Right cardiac atrium (tissue), 5 donors: ENCODE results near the gene COL23A1. TPM values are rescaled to one million over a fixed set of nuclear protein-coding genes. Genes with fewer than 3 reads are reported as not detected.

Experiments
- ATAC-seq, 2 donors: fragments of 200-7000 bp; cut with Tn5 transposase; one replicate each; pipeline versions ENCODE4 v1.8.0 to v1.9.1; 2020; ENCODE audit warnings: moderate library complexity in 2 of 2, mild to moderate bottlenecking in 1 of 2
- DNase-seq, 3 donors: peaks; one replicate each; pipeline ENCODE4 v3.0.0-alpha.2; 2020
- H3K27ac ChIP-seq: one replicate; pipeline ENCODE4 v1.5.1; 2013; ENCODE audit warnings: mild to moderate bottlenecking, low read length, control low read depth, moderate library complexity
- H3K27me3 ChIP-seq: one replicate; pipeline ENCODE4 v1.6.1; 2013; ENCODE audit not compliant: control insufficient read depth, insufficient read depth
- H3K4me1 ChIP-seq: one replicate; pipeline ENCODE4 v1.6.1; 2013; ENCODE audit warnings: low read length; ENCODE audit not compliant: control insufficient read depth, insufficient read depth
- H3K4me3 ChIP-seq: one replicate; pipeline ENCODE4 v1.5.1; 2013; ENCODE audit warnings: low read length, control low read depth
- H3K9me3 ChIP-seq: one replicate; pipeline ENCODE4 v1.6.1; 2013; ENCODE audit warnings: low read length; ENCODE audit not compliant: control insufficient read depth
- WGBS: extraction: QIAGEN DNeasy Blood & Tissue Kit; methylation state at CpG from one replicate; pipeline ENCODE4 v1.1.7; 2013; 5-methylcytosine and 5-hydroxymethylcytosine counted together
- intact Hi-C, 4 donors: fragments of 100-400 bp; cut with DNase I; formaldehyde crosslinking; loops; one replicate each; pipeline versions ENCODE4 v1.11.0 to v1.14.0; 2022 to 2023
- polyA plus RNA-seq: library from polyadenylated mRNA; stranded (reverse); fragments of 200-250 nt; gene quantifications from one replicate; pipeline ENCODE4 v1.2.3, GENCODE V29; 2013
- total RNA-seq, 4 donors: library from RNA; stranded (reverse); fragmentation: NEBNext Ultra II Directional; extraction: Animal tissue kit (Norgen Biotek cat#: 25700); gene quantifications; one replicate each; pipeline ENCODE4 v1.2.1, GENCODE V29; 2021
- donor health status: healthy with polysubstance abuse.
- donor health status: DM: no; HTN: yes; CAD: no.
- donor health status: DM: no; HTN: no; CAD: no.
- donor health status: DM: no; HTN: yes; CAD: no; lungs with severe emphysema.
- donor health status: DM: yes; HTN: yes; CAD: no.

COL23A1 gene
- total and polyA plus RNA-seq, 5 donors = 2.5 to 13.6 (median 6.3) TPM

DNA sequence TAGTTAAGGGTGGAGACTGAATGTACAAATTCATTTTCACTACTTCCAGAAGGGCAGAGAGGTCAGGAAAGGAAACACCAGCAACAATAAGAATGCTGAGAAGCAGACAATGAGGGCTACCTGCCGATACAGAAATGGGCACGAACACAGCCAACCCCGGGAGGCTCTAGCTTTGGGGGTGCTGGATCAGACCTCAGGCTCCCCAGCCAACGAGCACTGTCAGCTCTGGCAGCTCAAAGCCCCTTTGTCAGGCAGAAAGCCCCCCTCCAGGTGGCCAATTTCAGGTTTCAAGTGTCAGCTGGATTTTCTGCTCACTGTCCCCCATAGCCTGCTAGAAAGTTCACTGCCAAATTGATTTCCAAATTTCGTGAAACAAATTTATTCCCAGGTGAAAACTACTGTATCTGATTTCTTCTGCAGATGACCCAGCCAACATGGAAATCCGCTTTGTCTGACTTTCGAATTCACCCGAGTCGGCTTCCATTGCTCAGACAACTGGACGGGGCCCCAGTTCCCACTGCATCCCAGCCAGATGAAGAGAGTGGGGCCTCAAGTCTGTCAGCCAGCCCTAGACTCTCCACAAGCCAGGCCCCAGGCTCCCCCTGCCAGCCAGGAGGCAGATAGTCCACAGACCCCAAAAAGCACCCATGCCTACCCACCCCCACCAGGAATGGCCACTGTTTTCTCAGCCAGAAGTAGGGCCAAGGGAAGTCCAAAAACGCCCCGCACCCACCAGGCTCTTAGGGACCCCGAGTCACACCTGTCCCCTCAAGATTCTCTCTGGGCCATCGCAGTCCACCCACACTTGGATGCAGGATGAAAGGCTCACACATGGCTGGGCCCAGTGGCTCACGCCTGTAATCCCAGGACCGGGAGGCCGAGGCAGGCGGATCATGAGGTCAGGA, 261.1 kb downstream of the COL23A1 start:
- Histone ChIP-seq H3K4me3 (no peak overlapping the region), H3K4me1 (peaks cover 5% of the 10 kb centered on the region), H3K27ac (no peak overlapping the region), H3K27me3 (no peaks in the 10 kb centered on the region), H3K9me3 (no peaks in the 10 kb centered on the region)
- DNase-seq = peak in 2 of 3 donors; percentile 33 to 40
- 85% methylated on average over 18 of the region's 18 CpGs for WGBS
- ATAC-seq = no peak
- intact Hi-C loops = no loop called here

GRCh38 chr5:178327931-178328711, 262.1 kb downstream of the COL23A1 start:
- Histone ChIP-seq H3K4me3 (no peak overlapping the region), H3K4me1 (peaks cover 5% of the 10 kb centered on the region), H3K27ac (no peak overlapping the region), H3K9me3 (no peaks in the 10 kb centered on the region), H3K27me3 (no peaks in the 10 kb centered on the region)
- DNase-seq (peak in 2 of 3 donors; percentile 34 to 53), ATAC-seq (no peak)
- 77% methylated on average over 18 of the region's 18 CpGs for WGBS
- intact Hi-C loops = no loop called here

GRCh38 chr5:178327446-178327845, 262.7 kb downstream of the COL23A1 start:
- Histone ChIP-seq H3K27ac (no peak overlapping the region), H3K4me3 (no peak overlapping the region), H3K4me1 (peaks cover 5% of the 10 kb centered on the region), H3K9me3 (no peaks in the 10 kb centered on the region), H3K27me3 (no peaks in the 10 kb centered on the region)
- peak in 1 of 3 donors; percentile 16 for DNase-seq
- intact Hi-C loops = no loop called here
- ATAC-seq = no peak
- 82% methylated on average over 10 of the region's 10 CpGs for WGBS

- H3K27me3 ChIP-seq = no peaks in the 10 kb centered on the region
- H3K27ac ChIP-seq = no peak overlapping the region
- WGBS = 51% methylated on average over 7 of the region's 7 CpGs
- no peak overlapping the region for H3K4me3 ChIP-seq
- no peak for DNase-seq
- ATAC-seq = no peak
- H3K9me3 ChIP-seq = no peaks in the 10 kb centered on the region
- peaks cover 5% of the 10 kb centered on the region for H3K4me1 ChIP-seq
- intact Hi-C loops = no loop called here
Measured at GRCh38 chr5:178326374-178326715, 263.8 kb downstream of the COL23A1 start.

- ATAC-seq = no peak
- Histone ChIP-seq H3K27me3 (no peaks in the 10 kb centered on the region), H3K4me1 (peaks cover 3% of the 10 kb centered on the region), H3K27ac (no peak overlapping the region), H3K9me3 (no peaks in the 10 kb centered on the region), H3K4me3 (no peak overlapping the region)
- intact Hi-C loops = no loop called here
- peak in 2 of 3 donors; percentile 44 to 54 for DNase-seq
- 63% methylated on average over 20 of the region's 20 CpGs for WGBS
Measured at GRCh38 chr5:178325679-178326373, 264.4 kb downstream of the COL23A1 start.

DNA sequence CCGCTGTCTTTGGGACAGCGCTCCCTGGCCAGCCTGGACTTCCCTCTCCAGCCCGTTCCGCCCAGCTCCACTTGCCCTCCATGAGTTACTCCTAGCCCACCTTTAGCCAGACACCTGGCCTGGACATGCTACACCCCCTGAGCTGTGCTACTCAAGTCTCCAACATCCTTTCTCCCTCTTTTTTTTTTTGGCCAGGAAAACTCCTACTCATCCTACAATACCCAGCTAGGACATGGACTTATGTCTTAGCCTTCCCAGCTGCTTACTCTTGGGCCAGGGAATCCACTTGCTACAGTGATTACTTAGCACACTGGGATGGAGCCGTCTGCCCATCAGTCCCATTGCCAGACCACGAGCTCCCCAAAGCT, 264.9 kb downstream of the COL23A1 start:
- 93% methylated on average over 6 of the region's 6 CpGs for WGBS
- no peak for ATAC-seq
- Histone ChIP-seq H3K4me1 (no peaks in the 10 kb centered on the region), H3K9me3 (no peaks in the 10 kb centered on the region), H3K27ac (no peak overlapping the region), H3K4me3 (no peak overlapping the region), H3K27me3 (no peaks in the 10 kb centered on the region)
- no peak for DNase-seq
- intact Hi-C loops = no loop called here

GRCh38 chr5:178324481-178325310, 265.5 kb downstream of the COL23A1 start:
- 84% methylated on average over 31 of the region's 31 CpGs for WGBS
- Histone ChIP-seq H3K9me3 (no peaks in the 10 kb centered on the region), H3K27ac (no peak overlapping the region), H3K4me1 (no peaks in the 10 kb centered on the region), H3K27me3 (no peaks in the 10 kb centered on the region), H3K4me3 (no peak overlapping the region)
- intact Hi-C loops = no loop called here
- peak in 2 of 3 donors; percentile 22 to 51 for DNase-seq
- ATAC-seq = no peak

- Histone ChIP-seq H3K27ac (no peak overlapping the region), H3K9me3 (no peaks in the 10 kb centered on the region), H3K4me1 (no peaks in the 10 kb centered on the region), H3K27me3 (no peaks in the 10 kb centered on the region), H3K4me3 (no peak overlapping the region)
- DNase-seq = peak in 1 of 3 donors; percentile 31
- no peak for ATAC-seq
- 76% methylated on average over 7 of the region's 7 CpGs for WGBS
- intact Hi-C loops = no loop called here
Measured at GRCh38 chr5:178323961-178324360, 266.2 kb downstream of the COL23A1 start.

GRCh38 chr5:178323541-178323865, 266.7 kb downstream of the COL23A1 start:
- Histone ChIP-seq H3K4me3 (no peak overlapping the region), H3K9me3 (no peaks in the 10 kb centered on the region), H3K27me3 (no peaks in the 10 kb centered on the region), H3K4me1 (no peaks in the 10 kb centered on the region), H3K27ac (no peak overlapping the region)
- DNase-seq (no peak), ATAC-seq (no peak)
- intact Hi-C loops = no loop called here
- WGBS = 86% methylated on average over 6 of the region's 6 CpGs

DNA sequence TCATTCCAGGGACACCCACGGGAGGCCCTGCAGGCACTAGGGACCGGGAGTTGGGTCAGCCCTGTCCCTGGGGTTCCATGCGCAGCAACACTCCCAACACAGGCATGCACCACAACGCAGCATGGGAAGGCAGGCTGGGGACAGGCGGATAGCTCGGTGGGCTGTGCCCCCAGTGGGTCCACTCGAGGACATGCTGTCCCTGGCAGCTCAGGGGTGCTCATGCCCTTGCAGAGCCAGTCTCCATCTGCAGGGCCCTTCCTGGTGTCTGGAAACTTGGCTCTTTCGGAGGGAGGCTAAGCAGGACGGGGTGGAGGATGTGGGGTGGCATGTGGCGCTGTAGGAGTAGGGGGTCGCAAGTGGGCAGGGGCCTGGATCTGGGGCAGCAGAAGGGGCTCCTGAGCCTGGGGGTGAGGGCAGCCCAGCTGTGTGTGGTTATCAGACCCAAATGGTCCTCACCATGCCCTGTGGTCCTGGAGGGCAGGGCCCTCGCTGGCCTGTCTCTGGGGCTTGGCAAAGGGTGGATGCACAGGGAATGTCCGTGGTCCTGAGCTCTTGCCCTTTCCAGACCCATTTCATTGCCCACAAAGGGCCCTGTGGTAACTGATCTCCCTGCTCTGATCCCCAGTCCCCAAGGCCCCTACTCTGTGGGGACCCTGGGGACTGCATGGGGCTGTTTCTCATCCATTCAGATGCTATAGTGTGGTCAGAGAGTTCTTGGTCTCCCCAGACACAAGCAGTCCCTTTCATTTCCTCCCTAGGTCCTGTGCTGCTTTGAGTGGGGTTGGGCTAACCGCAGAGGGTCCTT, 267.3 kb downstream of the COL23A1 start:
- Histone ChIP-seq H3K27ac (no peak overlapping the region), H3K27me3 (no peaks in the 10 kb centered on the region), H3K4me1 (no peaks in the 10 kb centered on the region), H3K4me3 (no peak overlapping the region), H3K9me3 (no peaks in the 10 kb centered on the region)
- ATAC-seq (no peak), DNase-seq (peak in 1 of 3 donors; percentile 35)
- intact Hi-C loops = no loop called here
- 87% methylated on average over 14 of the region's 14 CpGs for WGBS
